HL-60 (cell line): ENCODE results near the gene SHF.

Experiments used
- GABPA ChIP-seq: IDR thresholded peaks from 2 replicates; pipeline ENCODE4 v1.6.1; 2012; ENCODE audit warnings: low read depth
- POLR2AphosphoS5 ChIP-seq: IDR thresholded peaks from 2 replicates; pipeline ENCODE4 v1.6.1; 2012; ENCODE audit warnings: low read depth
- TF ChIP-seq, protein P1 (sequence below): IDR thresholded peaks from one replicate; pipeline ENCODE4 v1.5.1; 2011; ENCODE audit warnings: low read length, control low read depth, inconsistent platforms; ENCODE audit not compliant: insufficient read depth
- TF ChIP-seq, protein P2 (sequence below): IDR thresholded peaks from 2 replicates; pipeline ENCODE4 v1.6.1; 2012; ENCODE audit warnings: low read depth; ENCODE audit not compliant: insufficient replicate concordance

DNA sequence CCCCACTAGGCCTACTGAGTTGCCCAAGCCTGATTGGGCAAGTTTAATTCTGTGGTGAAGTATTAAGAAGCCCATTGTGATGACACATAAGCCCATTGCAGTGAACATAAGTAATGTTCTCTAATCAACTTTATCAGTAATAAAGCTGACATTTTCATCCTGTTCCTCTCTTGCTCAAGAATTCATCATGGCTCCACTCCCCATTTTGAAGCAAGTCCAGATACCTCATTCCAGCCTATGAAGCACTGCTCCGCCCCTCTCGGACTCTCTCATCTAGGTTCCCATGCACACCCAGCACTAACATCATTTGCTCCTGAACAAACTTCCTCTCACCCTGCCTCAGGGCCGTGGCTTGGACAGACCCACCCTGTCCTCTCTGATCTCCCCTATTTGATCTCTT, 10.5 kb downstream of the SHF start:
- TF ChIP-seq, protein P1, sequence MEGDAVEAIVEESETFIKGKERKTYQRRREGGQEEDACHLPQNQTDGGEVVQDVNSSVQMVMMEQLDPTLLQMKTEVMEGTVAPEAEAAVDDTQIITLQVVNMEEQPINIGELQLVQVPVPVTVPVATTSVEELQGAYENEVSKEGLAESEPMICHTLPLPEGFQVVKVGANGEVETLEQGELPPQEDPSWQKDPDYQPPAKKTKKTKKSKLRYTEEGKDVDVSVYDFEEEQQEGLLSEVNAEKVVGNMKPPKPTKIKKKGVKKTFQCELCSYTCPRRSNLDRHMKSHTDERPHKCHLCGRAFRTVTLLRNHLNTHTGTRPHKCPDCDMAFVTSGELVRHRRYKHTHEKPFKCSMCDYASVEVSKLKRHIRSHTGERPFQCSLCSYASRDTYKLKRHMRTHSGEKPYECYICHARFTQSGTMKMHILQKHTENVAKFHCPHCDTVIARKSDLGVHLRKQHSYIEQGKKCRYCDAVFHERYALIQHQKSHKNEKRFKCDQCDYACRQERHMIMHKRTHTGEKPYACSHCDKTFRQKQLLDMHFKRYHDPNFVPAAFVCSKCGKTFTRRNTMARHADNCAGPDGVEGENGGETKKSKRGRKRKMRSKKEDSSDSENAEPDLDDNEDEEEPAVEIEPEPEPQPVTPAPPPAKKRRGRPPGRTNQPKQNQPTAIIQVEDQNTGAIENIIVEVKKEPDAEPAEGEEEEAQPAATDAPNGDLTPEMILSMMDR, result no peak
- no peak for TF ChIP-seq POLR2AphosphoS5
- TF ChIP-seq GABPA, result no peak
- TF ChIP-seq, protein P2, sequence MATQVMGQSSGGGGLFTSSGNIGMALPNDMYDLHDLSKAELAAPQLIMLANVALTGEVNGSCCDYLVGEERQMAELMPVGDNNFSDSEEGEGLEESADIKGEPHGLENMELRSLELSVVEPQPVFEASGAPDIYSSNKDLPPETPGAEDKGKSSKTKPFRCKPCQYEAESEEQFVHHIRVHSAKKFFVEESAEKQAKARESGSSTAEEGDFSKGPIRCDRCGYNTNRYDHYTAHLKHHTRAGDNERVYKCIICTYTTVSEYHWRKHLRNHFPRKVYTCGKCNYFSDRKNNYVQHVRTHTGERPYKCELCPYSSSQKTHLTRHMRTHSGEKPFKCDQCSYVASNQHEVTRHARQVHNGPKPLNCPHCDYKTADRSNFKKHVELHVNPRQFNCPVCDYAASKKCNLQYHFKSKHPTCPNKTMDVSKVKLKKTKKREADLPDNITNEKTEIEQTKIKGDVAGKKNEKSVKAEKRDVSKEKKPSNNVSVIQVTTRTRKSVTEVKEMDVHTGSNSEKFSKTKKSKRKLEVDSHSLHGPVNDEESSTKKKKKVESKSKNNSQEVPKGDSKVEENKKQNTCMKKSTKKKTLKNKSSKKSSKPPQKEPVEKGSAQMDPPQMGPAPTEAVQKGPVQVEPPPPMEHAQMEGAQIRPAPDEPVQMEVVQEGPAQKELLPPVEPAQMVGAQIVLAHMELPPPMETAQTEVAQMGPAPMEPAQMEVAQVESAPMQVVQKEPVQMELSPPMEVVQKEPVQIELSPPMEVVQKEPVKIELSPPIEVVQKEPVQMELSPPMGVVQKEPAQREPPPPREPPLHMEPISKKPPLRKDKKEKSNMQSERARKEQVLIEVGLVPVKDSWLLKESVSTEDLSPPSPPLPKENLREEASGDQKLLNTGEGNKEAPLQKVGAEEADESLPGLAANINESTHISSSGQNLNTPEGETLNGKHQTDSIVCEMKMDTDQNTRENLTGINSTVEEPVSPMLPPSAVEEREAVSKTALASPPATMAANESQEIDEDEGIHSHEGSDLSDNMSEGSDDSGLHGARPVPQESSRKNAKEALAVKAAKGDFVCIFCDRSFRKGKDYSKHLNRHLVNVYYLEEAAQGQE, result no peak
